ENCODE results near the gene BCORL1. TPM values are rescaled to one million over a fixed set of nuclear protein-coding genes. Genes with fewer than 3 reads are reported as not detected.

The BCORL1 gene
- total and polyA plus RNA-seq, 2 donors (not counting 1 experiment from before 2014, with no cell fraction given): 1.9 to 14.3 TPM

DNA sequence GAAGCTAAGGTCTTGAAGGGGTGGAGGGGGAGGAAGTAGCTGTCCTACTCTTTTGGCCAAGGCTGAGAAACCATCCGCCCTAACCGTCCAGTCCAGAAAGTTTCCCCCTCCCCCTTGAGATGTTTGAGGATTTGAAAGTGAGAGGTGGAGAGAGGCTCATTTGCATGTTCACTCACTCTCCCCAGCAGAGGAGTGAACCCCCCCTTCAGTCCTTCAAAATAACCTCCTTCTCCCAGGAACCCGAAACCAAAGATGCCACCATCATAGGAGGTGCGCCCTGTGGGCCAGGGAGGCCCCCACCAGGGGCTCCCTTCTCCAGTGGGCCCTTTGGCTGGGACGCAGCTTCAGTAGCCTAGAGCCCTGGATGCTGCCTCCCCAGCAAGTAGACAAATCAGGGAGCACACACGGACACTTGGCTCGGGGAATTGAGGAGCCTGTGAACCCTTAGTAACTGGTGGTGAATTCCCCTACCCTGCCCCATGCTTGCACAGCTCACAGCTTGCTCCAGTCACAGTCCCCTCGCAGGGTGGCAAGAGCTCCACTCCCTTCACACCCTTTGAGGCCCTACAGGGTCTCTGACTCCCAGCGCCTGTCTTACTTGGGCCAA lies 102.3 kb downstream of the BCORL1 start:
- CTCF ChIA-PET: interaction anchor here (1.0 to 6.2 kb wide), 7 partner anchors 22 to 109 kb away, joined by 3 to 49 read pairs (median 4); no protein-coding TSS in a partner anchor
- H3K27me3 Mint-ChIP-seq: no peaks in the 10 kb centered on the region
- H3K9ac ChIP-seq (ENCODE audit: low read length): peak overlapping the region; percentile 37
- no peaks in the 10 kb centered on the region for H4K20me1 ChIP-seq (ENCODE audit: control insufficient read depth, insufficient read depth, low read length, poor library complexity, severe bottlenecking)
- H3K36me3 ChIP-seq (replicated peaks in 1 of 2; ENCODE audit: control extremely low read depth in 1 of 2, control insufficient read depth in 1 of 2, extremely low read depth in 1 of 2, insufficient read depth in 2 of 2, low read length in 1 of 2): peaks cover 0 to 3% of the 10 kb centered on the region in 2 experiments
- TF ChIP-seq, protein P1, sequence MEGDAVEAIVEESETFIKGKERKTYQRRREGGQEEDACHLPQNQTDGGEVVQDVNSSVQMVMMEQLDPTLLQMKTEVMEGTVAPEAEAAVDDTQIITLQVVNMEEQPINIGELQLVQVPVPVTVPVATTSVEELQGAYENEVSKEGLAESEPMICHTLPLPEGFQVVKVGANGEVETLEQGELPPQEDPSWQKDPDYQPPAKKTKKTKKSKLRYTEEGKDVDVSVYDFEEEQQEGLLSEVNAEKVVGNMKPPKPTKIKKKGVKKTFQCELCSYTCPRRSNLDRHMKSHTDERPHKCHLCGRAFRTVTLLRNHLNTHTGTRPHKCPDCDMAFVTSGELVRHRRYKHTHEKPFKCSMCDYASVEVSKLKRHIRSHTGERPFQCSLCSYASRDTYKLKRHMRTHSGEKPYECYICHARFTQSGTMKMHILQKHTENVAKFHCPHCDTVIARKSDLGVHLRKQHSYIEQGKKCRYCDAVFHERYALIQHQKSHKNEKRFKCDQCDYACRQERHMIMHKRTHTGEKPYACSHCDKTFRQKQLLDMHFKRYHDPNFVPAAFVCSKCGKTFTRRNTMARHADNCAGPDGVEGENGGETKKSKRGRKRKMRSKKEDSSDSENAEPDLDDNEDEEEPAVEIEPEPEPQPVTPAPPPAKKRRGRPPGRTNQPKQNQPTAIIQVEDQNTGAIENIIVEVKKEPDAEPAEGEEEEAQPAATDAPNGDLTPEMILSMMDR (IDR thresholded peaks at IDR 0.05): no peak
- TF ChIP-seq EZH2 (IDR thresholded peaks at IDR 0.05; ENCODE audit: borderline replicate concordance, insufficient read depth, low read depth, low read length, poor library complexity, severe bottlenecking): no peak
- peak overlapping the region; percentile 83 for H3K4me3 Mint-ChIP-seq
- no peaks in the 10 kb centered on the region for H3K9me3 Mint-ChIP-seq (ENCODE audit: insufficient read depth)
- H3K4me1 ChIP-seq (ENCODE audit: control insufficient read depth in 2 of 2, insufficient read depth in 2 of 2, low read length in 2 of 2): peaks cover 72 to 88% of the 10 kb centered on the region in 2 donors
- peak; percentile 32 for ATAC-seq (ENCODE audit: low read depth)
- no peak overlapping the region for H2AFZ ChIP-seq (ENCODE audit: insufficient read depth, low read depth, low read length, poor library complexity, severe bottlenecking)
- H3K4me1 Mint-ChIP-seq: peaks cover 76% of the 10 kb centered on the region
- intact Hi-C loops (cut with micrococcal nuclease): loop anchor here (1.0 to 5.0 kb wide), 2 partner anchors 8 to 83 kb away; partner anchors contain the start of gene AIFM1
- peaks cover 60% of the 10 kb centered on the region for H3K79me2 ChIP-seq (ENCODE audit: control insufficient read depth, insufficient read depth, low read length)
- DNase-seq: peak; percentile 61
- peak overlapping the region; percentile 88 for H3K27ac Mint-ChIP-seq
- H3K4me3 ChIP-seq (ENCODE audit: control extremely low read depth in 1 of 5, extremely low read depth in 1 of 5, insufficient read depth in 1 of 5, low read depth in 2 of 5, low read length in 4 of 5): peak overlapping the region in 4 of 5 experiments; percentile 17 to 48 (median 27)
- no peaks in the 10 kb centered on the region for H3K27me3 ChIP-seq (replicated peaks in 1 of 4; ENCODE audit: control extremely low read depth in 1 of 4, control insufficient read depth in 3 of 4, insufficient read depth in 4 of 4, low read length in 3 of 4)
- no peaks in the 10 kb centered on the region for H3K9me3 ChIP-seq (ENCODE audit: control extremely low read depth in 1 of 3, control insufficient read depth in 2 of 3, insufficient read depth in 1 of 3, low read length in 2 of 3)
- WGBS (ENCODE audit: insufficient coverage): 0% methylated on average over 1 of the region's 9 CpGs
- H3K4me2 ChIP-seq (replicated peaks; ENCODE audit: low read depth, low read length, poor library complexity, severe bottlenecking): peak overlapping the region; percentile 87
- peak overlapping the region; percentile 66 to 74 for H3K27ac ChIP-seq (ENCODE audit: low read length in 2 of 2)
- POLR2A ChIA-PET: interaction anchor here (0.6 to 2.0 kb wide), 6 partner anchors 9 to 81 kb away, joined by 3 to 8 read pairs (median 4); partner anchors contain the start of genes AIFM1 and ELF4

All from B cell (primary cell).